Mesothelial cell of epicardium (in vitro differentiated cells): ENCODE measurements around the gene TNS1. TPM values are rescaled to one million over a fixed set of nuclear protein-coding genes. Genes with fewer than 3 reads are reported as not detected.

Source experiments
- DNase-seq, 2 experiments: peaks; one replicate each; pipeline ENCODE4 v3.0.0; 2021; ENCODE audit warnings: low spot score in 2 of 2; ENCODE audit not compliant: unreplicated experiment in 2 of 2
- H3K27ac Mint-ChIP-seq: 2 replicates; pipeline ENCODE4 v1.8.0; 2021; ENCODE audit warnings: mixed read lengths
- H3K27me3 Mint-ChIP-seq: 2 replicates; pipeline ENCODE4 v1.8.0; 2021; ENCODE audit warnings: low read depth, mixed read lengths
- H3K36me3 Mint-ChIP-seq: 2 replicates; pipeline ENCODE4 v1.8.0; 2021; ENCODE audit warnings: mixed read lengths
- H3K4me1 Mint-ChIP-seq: 2 replicates; pipeline ENCODE4 v1.8.0; 2021; ENCODE audit warnings: mixed read lengths
- H3K4me3 Mint-ChIP-seq: 2 replicates; pipeline ENCODE4 v1.8.0; 2021; ENCODE audit warnings: mild to moderate bottlenecking, moderate library complexity, mixed read lengths
- H3K9me3 Mint-ChIP-seq: 2 replicates; pipeline ENCODE4 v1.8.0; 2021; ENCODE audit warnings: mixed read lengths
- total RNA-seq: library from RNA; stranded (reverse); gene quantifications from 3 replicates; pipeline ENCODE4 v1.2.1, GENCODE V29; 2021
- TF ChIP-seq, protein P1 (sequence below): fragments of 200-600 bp; sonication (generic); IDR thresholded peaks from one replicate; pipeline ENCODE4 v1.5.0; 2021; ENCODE audit warnings: antibody characterized with exemption; ENCODE audit not compliant: unreplicated experiment

Gene TNS1
- total RNA-seq, 1 donor from 2014 or later, result 130 TPM

DNA sequence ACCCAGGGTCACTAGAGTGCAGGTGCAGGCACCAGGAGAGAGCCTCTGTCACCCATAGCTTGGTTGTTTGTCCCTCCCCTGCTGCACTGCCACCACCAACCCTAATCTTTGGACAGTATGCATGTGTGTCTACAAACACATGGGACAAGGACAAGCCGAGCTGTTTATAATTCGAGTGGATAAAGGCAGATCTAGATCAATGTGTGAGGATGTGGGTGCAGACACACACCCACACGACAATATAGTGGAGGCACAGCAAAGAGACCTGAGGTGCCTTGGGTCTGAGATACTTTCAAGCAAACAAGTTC is 199.2 kb downstream of the TNS1 start:
- Mint-ChIP-seq H3K27me3 (no peaks in the 10 kb centered on the region), H3K36me3 (peaks cover 22% of the 10 kb centered on the region), H3K27ac (no peak overlapping the region), H3K4me3 (no peak overlapping the region), H3K9me3 (no peaks in the 10 kb centered on the region), H3K4me1 (peaks cover 5% of the 10 kb centered on the region)
- TF ChIP-seq, protein P1, sequence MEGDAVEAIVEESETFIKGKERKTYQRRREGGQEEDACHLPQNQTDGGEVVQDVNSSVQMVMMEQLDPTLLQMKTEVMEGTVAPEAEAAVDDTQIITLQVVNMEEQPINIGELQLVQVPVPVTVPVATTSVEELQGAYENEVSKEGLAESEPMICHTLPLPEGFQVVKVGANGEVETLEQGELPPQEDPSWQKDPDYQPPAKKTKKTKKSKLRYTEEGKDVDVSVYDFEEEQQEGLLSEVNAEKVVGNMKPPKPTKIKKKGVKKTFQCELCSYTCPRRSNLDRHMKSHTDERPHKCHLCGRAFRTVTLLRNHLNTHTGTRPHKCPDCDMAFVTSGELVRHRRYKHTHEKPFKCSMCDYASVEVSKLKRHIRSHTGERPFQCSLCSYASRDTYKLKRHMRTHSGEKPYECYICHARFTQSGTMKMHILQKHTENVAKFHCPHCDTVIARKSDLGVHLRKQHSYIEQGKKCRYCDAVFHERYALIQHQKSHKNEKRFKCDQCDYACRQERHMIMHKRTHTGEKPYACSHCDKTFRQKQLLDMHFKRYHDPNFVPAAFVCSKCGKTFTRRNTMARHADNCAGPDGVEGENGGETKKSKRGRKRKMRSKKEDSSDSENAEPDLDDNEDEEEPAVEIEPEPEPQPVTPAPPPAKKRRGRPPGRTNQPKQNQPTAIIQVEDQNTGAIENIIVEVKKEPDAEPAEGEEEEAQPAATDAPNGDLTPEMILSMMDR, result no peak
- DNase-seq, result no peak

DNA sequence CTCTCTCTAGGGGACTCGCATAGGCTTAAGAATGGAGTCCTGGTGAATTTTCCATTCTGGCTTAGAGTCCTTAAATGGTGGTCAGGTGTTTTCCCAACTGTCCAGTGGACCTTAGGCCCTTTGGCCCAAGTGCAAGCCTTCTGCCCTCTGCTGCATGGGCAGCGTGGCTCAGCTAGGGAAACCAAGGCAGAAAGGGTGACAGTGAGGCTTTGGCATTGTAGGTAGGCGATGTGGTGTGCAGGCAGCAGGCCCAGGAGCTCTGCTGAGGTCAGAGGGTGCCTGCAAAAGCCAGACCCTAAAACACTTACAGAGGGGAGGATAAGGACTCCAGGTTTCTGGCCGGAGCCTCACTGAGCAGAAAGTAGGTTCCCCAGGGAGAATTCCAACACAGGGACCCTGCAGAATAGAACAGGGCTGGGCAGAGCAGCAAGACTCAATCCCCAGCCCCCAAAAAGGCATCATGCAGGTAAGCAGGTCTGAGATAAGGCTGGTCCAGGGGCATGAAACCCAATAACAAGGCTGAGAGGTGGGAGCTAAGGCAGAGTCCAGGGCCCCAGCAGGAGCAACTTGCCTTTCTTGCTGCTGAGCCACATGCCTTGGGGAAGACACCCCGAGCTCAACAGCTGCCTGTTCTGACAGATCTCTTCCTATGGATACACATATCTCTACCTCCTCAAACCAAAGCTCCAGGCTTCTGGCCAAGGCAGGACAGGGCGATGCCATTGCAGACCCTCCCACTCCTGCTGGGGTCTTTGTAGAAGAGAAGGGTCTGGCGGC is 199.7 kb downstream of the TNS1 start:
- peaks cover 5% of the 10 kb centered on the region for H3K4me1 Mint-ChIP-seq
- no peak overlapping the region for H3K4me3 Mint-ChIP-seq
- H3K9me3 Mint-ChIP-seq, result no peaks in the 10 kb centered on the region
- TF ChIP-seq, protein P1, result no peak
- peaks cover 18% of the 10 kb centered on the region for H3K36me3 Mint-ChIP-seq
- no peak for DNase-seq
- H3K27ac Mint-ChIP-seq, result no peak overlapping the region
- H3K27me3 Mint-ChIP-seq, result no peaks in the 10 kb centered on the region

DNA sequence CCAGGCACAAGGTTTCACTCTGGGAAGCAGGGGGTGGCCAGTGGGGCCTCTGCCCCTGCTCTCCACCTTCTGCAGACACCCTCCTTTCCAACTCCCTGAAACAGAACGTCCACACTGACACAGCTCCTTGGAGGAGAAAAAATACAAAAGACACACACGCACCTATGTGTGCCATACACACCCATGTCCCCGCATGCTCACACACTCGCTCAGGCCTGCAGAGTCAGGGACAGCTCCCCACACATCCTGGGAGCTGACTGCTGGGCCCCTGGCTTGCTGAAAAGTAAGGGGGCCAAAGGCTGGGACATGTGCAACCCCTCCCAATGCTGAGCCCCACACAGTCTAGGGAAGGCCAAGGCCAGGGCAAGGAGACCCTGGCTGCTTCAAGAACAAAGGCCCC is 200.5 kb downstream of the TNS1 start:
- Mint-ChIP-seq H3K36me3 (peaks cover 14% of the 10 kb centered on the region), H3K4me3 (no peak overlapping the region), H3K4me1 (peaks cover 11% of the 10 kb centered on the region), H3K27ac (peak overlapping the region; percentile 19), H3K27me3 (no peaks in the 10 kb centered on the region), H3K9me3 (no peaks in the 10 kb centered on the region)
- TF ChIP-seq, protein P1, result no peak
- DNase-seq, result no peak

DNA sequence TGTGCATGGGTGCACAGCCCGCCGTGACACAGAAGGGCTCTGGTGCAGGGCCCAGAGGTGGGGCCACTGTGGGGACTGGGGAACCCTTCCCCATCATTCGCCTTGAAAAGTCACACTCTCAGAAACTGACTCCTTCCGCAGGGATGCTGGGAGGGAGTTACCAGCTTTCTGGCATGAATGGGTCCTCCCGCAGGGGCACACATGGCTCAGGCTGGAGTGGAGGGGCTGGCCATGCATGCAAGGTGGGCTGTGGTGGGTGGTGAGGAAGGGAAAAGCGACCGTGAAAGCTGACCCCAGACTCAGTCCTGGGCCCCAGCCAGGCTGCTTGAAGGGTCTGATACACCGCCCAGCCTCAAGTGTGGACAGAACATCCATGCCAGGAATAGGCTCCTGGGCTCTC is 201.1 kb downstream of the TNS1 start:
- H3K27ac Mint-ChIP-seq, result peak overlapping the region; percentile 19
- H3K4me3 Mint-ChIP-seq, result no peak overlapping the region
- DNase-seq, result no peak
- H3K27me3 Mint-ChIP-seq, result no peaks in the 10 kb centered on the region
- H3K36me3 Mint-ChIP-seq, result peaks cover 10% of the 10 kb centered on the region
- no peaks in the 10 kb centered on the region for H3K9me3 Mint-ChIP-seq
- TF ChIP-seq, protein P1, result no peak
- peaks cover 11% of the 10 kb centered on the region for H3K4me1 Mint-ChIP-seq

DNA sequence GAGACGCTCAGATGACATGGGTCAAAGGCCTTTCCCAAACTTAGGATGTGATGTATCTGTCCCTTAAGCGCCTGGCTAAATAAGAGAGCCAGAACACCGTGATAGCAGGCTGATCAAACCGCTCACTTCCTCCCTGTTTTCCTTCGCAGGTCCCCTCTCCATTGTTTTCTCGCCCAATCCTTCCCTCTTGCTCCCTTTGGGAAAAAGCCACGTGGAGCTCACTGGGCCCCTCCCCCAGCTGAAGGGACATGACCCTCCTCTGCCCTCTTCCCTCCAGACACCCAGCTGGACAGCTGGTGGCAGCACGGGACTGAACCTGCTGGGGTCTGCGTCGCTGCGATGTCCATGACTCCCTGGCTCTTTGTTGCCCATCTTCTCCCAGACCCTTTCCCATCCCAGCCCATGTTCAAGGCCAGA is 201.7 kb downstream of the TNS1 start:
- Mint-ChIP-seq H3K4me1 (peaks cover 9% of the 10 kb centered on the region), H3K9me3 (no peaks in the 10 kb centered on the region), H3K4me3 (no peak overlapping the region), H3K27me3 (no peaks in the 10 kb centered on the region), H3K36me3 (peaks cover 8% of the 10 kb centered on the region), H3K27ac (peak overlapping the region; percentile 11)
- no peak for DNase-seq
- TF ChIP-seq, protein P1, result no peak
